WERI-Rb-1 (cell line): Measurements from ENCODE around the gene NCOA6.

ENCODE experiments used
- DNase-seq: peaks from one replicate; pipeline ENCODE4 v3.0.0-alpha.2; 2020
- H3K27ac ChIP-seq: fragments of 250-450 bp; sonication (Bioruptor Pico); 2 replicates; pipeline ENCODE4 v1.5.1; 2020; ENCODE audit warnings: mild to moderate bottlenecking, moderate library complexity
- H3K27me3 ChIP-seq: fragments of 250-450 bp; sonication (Bioruptor Pico); 2 replicates; pipeline ENCODE4 v1.5.1; 2021; ENCODE audit warnings: mild to moderate bottlenecking, low read depth, moderate library complexity; ENCODE audit not compliant: insufficient read depth, severe bottlenecking
- H3K36me3 ChIP-seq: fragments of 250-450 bp; sonication (Bioruptor Pico); 2 replicates; pipeline ENCODE4 v1.5.1; 2020; ENCODE audit warnings: mild to moderate bottlenecking, moderate library complexity
- H3K4me3 ChIP-seq: 2 replicates; pipeline ENCODE4 v1.5.1; 2011; ENCODE audit warnings: low read depth, mild to moderate bottlenecking, control low read depth, low read length
- H3K9me3 ChIP-seq: fragments of 250-450 bp; sonication (Bioruptor Pico); 2 replicates; pipeline ENCODE4 v1.5.1; 2021; ENCODE audit warnings: mild to moderate bottlenecking, moderate library complexity; ENCODE audit not compliant: severe bottlenecking
- CTCF ChIP-seq: IDR thresholded peaks from 2 replicates; pipeline ENCODE4 v1.5.1; 2011; ENCODE audit warnings: low read depth, mild to moderate bottlenecking, control low read depth, inconsistent platforms, low read length

The NCOA6 gene

DNA sequence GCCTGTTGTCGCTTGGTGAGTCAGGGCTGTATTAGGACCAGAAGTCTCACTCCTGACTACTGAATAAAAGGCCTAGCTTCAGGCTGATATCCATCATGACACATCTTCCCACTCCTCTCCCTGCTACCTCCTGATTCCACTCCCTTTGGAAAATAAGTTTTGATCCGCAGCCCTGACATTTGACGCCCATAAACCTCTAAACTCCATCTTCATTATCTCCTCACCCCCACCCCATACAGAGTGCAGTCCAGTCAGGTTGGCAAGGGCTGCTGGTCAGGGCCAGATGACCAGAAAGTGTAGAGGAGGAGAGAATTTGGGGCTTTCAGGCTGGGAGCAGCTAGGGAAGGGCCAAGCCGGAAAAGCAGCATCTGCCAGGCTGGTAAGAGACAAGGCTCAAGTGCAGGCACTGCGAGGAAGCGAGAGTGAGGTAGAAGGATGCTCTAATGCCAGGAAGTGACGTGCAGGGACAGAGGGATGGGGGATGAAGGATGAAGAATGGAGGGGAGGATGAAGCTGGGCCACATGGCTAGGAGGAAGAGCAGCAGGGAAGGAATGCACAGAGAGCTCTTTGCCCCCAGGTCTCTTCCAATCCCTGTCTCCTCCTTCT lies 46.0 kb upstream of the NCOA6 start:
- no peaks in the 10 kb centered on the region for H3K9me3 ChIP-seq
- no peak for TF ChIP-seq CTCF
- no peak overlapping the region for H3K4me3 ChIP-seq
- 0 out of 2 replicates have a peak, but pooled peaks cover 3% of the 10 kb centered on the region for H3K36me3 ChIP-seq
- H3K27ac ChIP-seq, result no peak overlapping the region
- DNase-seq, result no peak
- H3K27me3 ChIP-seq, result no peaks in the 10 kb centered on the region

GRCh38 chr20:34864216-34864615 lies 38.8 kb upstream of the NCOA6 start:
- H3K36me3 ChIP-seq, result peaks cover 8% of the 10 kb centered on the region; the same call in 1 of the 2 replicates
- no peak for TF ChIP-seq CTCF
- no peaks in the 10 kb centered on the region for H3K27me3 ChIP-seq
- H3K9me3 ChIP-seq, result no peaks in the 10 kb centered on the region
- no peak overlapping the region for H3K27ac ChIP-seq
- no peak for DNase-seq
- no peak overlapping the region for H3K4me3 ChIP-seq

- Histone ChIP-seq H3K36me3 (peaks cover 8% of the 10 kb centered on the region; the same call in 1 of the 2 replicates), H3K9me3 (no peaks in the 10 kb centered on the region), H3K27ac (no peak overlapping the region), H3K4me3 (no peak overlapping the region), H3K27me3 (no peaks in the 10 kb centered on the region)
- no peak for TF ChIP-seq CTCF
- no peak for DNase-seq
These were observed 38.0 kb upstream of the NCOA6 start for GRCh38 chr20:34863421-34863965.

DNA sequence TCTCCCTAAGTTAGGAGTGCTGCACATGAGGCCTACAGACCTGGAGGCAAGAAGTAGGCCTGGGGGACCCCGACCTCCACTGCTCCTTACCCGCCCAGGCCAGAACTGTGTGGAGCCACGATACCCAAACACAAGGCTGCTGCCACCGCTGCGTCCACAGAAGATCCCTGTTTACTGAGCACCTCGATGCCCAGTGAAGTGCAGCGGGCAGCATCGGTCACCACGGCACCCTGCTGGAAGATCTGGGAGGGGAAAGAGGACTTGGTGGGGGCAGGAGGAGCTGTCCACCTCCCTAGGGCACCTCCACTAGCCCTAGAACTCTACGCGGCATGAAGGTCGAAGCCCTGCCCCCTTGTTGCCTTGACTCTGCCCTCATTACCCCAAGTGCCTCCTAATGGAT lies 37.3 kb upstream of the NCOA6 start:
- no peak for DNase-seq
- Histone ChIP-seq H3K4me3 (no peak overlapping the region), H3K36me3 (peaks cover 8% of the 10 kb centered on the region; the same call in 1 of the 2 replicates), H3K27me3 (no peaks in the 10 kb centered on the region), H3K9me3 (no peaks in the 10 kb centered on the region), H3K27ac (no peak overlapping the region)
- no peak for TF ChIP-seq CTCF

DNA sequence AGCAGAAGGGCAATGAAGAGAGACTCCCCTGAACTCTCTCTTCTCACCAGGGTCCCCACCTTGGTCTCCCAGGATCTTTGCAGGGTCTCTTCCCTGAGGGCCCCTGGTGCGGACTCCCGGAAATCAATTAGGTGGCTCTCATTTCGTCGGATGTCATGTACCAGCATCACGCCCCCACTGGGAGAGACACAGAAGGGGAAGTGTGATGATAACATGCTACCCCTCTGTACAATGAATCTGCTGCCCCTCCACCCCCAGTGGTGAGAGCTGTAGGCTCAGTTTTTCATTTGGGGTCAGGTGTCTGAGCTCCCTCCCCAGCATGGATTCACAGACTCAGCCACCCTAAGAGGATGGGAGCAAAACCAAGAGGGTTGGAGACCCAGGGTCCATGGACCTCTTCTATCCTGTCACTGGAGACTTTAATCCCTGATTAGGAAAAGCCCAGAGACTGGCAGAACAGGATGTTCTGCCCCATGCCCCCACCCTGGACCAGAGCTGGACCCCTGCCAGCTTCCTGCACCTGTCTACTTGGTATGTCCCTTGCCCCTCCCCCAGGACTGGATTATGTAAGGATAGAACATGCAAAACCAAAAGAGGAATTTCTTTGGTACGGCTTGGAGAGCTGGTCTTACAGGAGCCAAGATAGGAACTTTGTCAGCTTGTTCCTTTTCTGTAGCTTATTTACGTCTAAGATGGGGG lies 36.1 kb upstream of the NCOA6 start:
- TF ChIP-seq CTCF, result no peak
- no peak overlapping the region for H3K4me3 ChIP-seq
- H3K36me3 ChIP-seq, result peaks cover 5% of the 10 kb centered on the region; the same call in 1 of the 2 replicates
- H3K9me3 ChIP-seq, result no peaks in the 10 kb centered on the region
- H3K27me3 ChIP-seq, result no peaks in the 10 kb centered on the region
- no peak overlapping the region for H3K27ac ChIP-seq
- DNase-seq, result peak; percentile 27
